Measurements from ENCODE around the gene DEFB124.
"Not testable (repeated sequence)": the region's sequence is repeated elsewhere in the genome, so short reads cannot be mapped to it uniquely, and the experiment has no call there.

DEFB124 gene

GRCh38 chr20:31485450-31486339 is 10.8 kb upstream of the DEFB124 start:
- DNase-seq = no peak

GRCh38 chr20:31484001-31484400 is 9.1 kb upstream of the DEFB124 start:
- no peak for DNase-seq

- DNase-seq = no peak
Observed at GRCh38 chr20:31476643-31477215, 1.8 kb upstream of the DEFB124 start.

- no peak for DNase-seq
Observed at GRCh38 chr20:31476294-31476585, 1.3 kb upstream of the DEFB124 start.

- DNase-seq = no peak
Observed at GRCh38 chr20:31475472-31476293, 756 bp upstream of the DEFB124 start.

- no peak for DNase-seq
Observed at GRCh38 chr20:31474097-31474436, 860 bp downstream of the DEFB124 start.

GRCh38 chr20:31473331-31474096 is 1.4 kb downstream of the DEFB124 start:
- no peak for DNase-seq

- no peak for DNase-seq
Observed at GRCh38 chr20:31472395-31473330, 2.3 kb downstream of the DEFB124 start.

GRCh38 chr20:31470946-31471345 is 4.0 kb downstream of the DEFB124 start:
- not testable (repeated sequence) for DNase-seq

- no peak for DNase-seq
Observed at GRCh38 chr20:31454361-31454760, 20.6 kb downstream of the DEFB124 start.

GRCh38 chr20:31452575-31452974 is 22.4 kb downstream of the DEFB124 start:
- DNase-seq = no peak

GRCh38 chr20:31449511-31450414 is 25.2 kb downstream of the DEFB124 start:
- no peak for DNase-seq

GRCh38 chr20:31446084-31446819 is 28.7 kb downstream of the DEFB124 start:
- no peak for DNase-seq

GRCh38 chr20:31440012-31440659 is 34.8 kb downstream of the DEFB124 start, which contains the start of gene DEFB123:
Gene DEFB123, plus strand, starts transcription at chr20:31440632. Its CDS starts 67 bp downstream, at chr20:31440699.
- DNase-seq = no peak

- no peak for DNase-seq
Observed at GRCh38 chr20:31430568-31431115, 44.3 kb downstream of the DEFB124 start.

- DNase-seq = not testable (repeated sequence)
Observed at GRCh38 chr20:31427576-31427975, 47.4 kb downstream of the DEFB124 start.

GRCh38 chr20:31426891-31427551 is 47.9 kb downstream of the DEFB124 start:
- not testable (repeated sequence) for DNase-seq

- DNase-seq = no peak
Observed at GRCh38 chr20:31425797-31426196, 49.1 kb downstream of the DEFB124 start.

Measured in NCI-H510A (cell line).